Bronchial epithelial cell (primary cell): ENCODE data around the gene CHI3L1. TPM values are rescaled to one million over a fixed set of nuclear protein-coding genes. Genes with fewer than 3 reads are reported as not detected.

Experiments
- DNase-seq: peaks from one replicate; pipeline ENCODE4 v3.0.0-alpha.2; 2010; ENCODE audit warnings: low read depth
- FAIRE-seq: peaks from 2 replicates; lab custom pipeline; 2011; peaks lifted over from hg19 to GRCh38; lab: Jason Lieb, UNC
- H3K27me3 ChIP-seq: 2 replicates; pipeline ENCODE4 v1.5.1; 2011; ENCODE audit warnings: low read length; ENCODE audit not compliant: control insufficient read depth, insufficient read depth
- H3K36me3 ChIP-seq: 2 replicates; pipeline ENCODE4 v1.5.1; 2011; ENCODE audit warnings: low read length; ENCODE audit not compliant: control insufficient read depth, insufficient read depth
- H3K4me3 ChIP-seq: 2 replicates; pipeline ENCODE4 v1.5.1; 2011; ENCODE audit warnings: mild to moderate bottlenecking, low read depth, low read length, control low read depth
- total RNA-seq: library from RNA; depleted of rRNA; stranded (reverse); fragments of >200 nt; gene quantifications from 2 replicates; pipeline ENCODE4 v1.2.1, GENCODE V29; 2014
- TF ChIP-seq, protein P1 (sequence below): IDR thresholded peaks from 2 replicates; pipeline ENCODE4 v1.5.1; 2011; ENCODE audit warnings: mild to moderate bottlenecking, moderate library complexity, low read length, control low read depth, inconsistent platforms; ENCODE audit not compliant: insufficient read depth, severe bottlenecking

The CHI3L1 gene
- total RNA-seq, 1 donor from 2014 or later, result 0.79 TPM

DNA sequence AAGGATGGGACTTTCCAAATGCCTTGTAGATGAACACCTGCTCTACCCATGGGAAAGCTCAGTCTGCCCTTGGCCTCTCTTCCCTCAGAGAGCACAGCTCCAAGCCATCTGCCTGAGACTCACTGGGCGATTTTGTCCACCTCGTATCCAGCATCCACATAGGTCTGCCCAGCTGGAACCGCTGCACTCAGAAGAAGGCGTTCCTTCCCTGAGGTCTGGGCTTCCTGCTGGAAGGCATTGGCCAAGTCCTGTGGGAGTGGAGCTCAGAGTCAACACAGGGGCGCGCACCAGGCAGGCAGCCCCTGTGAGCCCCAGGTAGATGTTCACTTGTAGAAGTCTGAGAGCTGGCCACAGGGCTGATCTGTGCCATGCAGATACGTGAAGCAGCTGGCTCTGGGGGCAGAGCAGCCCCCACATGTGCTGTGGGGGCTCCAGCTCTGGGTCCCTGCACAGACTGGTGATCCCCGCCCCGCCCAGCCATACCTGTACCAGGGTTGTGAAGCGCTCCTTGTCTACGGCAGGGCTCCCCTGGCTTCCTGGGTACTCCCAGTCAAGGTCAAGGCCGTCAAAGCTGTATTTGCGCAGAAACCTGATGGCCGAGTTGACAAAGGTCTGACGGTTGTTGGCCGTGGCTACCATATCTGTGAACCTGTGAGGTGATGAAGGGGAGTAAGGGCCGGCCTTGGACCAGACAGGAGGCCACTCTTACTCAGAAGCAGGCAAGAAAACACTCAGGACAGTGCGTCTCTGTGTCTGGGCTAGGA is 36.7 kb upstream of the CHI3L1 start:
- no peak for DNase-seq
- TF ChIP-seq, protein P1, sequence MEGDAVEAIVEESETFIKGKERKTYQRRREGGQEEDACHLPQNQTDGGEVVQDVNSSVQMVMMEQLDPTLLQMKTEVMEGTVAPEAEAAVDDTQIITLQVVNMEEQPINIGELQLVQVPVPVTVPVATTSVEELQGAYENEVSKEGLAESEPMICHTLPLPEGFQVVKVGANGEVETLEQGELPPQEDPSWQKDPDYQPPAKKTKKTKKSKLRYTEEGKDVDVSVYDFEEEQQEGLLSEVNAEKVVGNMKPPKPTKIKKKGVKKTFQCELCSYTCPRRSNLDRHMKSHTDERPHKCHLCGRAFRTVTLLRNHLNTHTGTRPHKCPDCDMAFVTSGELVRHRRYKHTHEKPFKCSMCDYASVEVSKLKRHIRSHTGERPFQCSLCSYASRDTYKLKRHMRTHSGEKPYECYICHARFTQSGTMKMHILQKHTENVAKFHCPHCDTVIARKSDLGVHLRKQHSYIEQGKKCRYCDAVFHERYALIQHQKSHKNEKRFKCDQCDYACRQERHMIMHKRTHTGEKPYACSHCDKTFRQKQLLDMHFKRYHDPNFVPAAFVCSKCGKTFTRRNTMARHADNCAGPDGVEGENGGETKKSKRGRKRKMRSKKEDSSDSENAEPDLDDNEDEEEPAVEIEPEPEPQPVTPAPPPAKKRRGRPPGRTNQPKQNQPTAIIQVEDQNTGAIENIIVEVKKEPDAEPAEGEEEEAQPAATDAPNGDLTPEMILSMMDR, result no peak
- FAIRE-seq, result no peak
- Histone ChIP-seq H3K27me3 (peaks cover 5% of the 10 kb centered on the region), H3K36me3 (no peaks in the 10 kb centered on the region), H3K4me3 (no peak overlapping the region)

DNA sequence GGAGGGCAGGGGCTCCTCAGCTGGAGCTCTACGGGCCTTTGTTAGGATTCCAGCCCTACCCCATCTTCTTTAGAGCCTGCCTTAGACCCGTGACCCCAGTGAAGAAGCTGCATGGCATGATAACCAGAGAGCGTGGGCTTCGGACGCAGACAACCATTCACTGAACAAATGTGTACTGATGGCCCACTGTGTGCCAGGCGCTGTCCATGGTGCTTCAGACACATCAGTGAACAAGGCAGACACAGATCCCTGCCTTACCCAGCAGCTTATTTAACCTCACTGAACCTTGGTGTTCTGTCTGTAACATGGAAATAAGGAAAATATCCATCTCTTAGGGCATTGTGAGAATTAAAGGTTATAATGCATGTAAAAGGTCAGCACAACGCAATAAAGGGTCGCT is 33.4 kb upstream of the CHI3L1 start:
- H3K27me3 ChIP-seq, result peaks cover 5% of the 10 kb centered on the region
- TF ChIP-seq, protein P1, result no peak
- no peak overlapping the region for H3K4me3 ChIP-seq
- peak; percentile 32 for FAIRE-seq
- H3K36me3 ChIP-seq, result no peaks in the 10 kb centered on the region
- no peak for DNase-seq

DNA sequence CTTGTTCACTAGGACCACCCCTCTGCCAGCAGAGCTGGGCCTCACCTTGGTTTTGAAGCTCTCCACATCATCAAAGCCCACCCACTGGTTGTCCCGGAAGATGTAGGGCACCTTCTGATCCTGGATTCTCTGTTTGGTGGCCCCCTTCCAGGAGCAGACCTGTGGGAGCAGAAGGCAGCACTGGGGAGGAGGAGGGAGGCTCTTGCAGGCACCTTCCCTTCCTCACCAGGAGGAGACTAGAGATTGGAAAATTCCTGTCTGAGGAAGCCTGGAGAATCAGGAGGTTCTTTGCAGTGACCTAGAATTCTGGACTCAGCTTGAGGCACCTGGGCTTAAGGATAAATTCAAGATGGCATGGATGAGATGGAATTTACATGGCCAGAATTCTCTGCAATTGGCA is 32.7 kb upstream of the CHI3L1 start:
- DNase-seq, result no peak
- FAIRE-seq, result no peak
- TF ChIP-seq, protein P1, result no peak
- Histone ChIP-seq H3K36me3 (no peaks in the 10 kb centered on the region), H3K27me3 (peaks cover 4% of the 10 kb centered on the region), H3K4me3 (no peak overlapping the region)

DNA sequence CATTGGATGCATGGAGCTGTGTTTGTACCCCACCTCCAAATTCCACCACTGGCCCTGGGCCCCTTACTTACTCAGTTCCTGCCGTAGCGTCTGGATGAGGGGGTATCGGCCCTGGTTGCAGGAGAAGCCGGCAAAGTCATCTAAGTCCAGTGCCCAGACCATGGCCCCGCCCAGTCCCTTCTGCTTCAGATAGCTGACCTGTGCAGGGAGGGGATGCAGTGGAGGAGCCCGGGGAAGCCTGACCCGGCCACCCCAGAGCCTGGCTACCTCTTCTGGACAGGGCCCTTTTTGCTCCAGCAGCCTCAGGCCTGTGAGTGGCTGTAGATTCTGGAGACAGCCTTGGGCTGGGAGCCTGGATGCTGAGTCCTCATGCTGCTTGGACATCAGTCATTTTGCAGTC is 31.2 kb upstream of the CHI3L1 start:
- no peak for FAIRE-seq
- DNase-seq, result no peak
- H3K36me3 ChIP-seq, result no peaks in the 10 kb centered on the region
- TF ChIP-seq, protein P1, result no peak
- H3K4me3 ChIP-seq, result no peak overlapping the region
- H3K27me3 ChIP-seq, result peaks cover 5% of the 10 kb centered on the region

DNA sequence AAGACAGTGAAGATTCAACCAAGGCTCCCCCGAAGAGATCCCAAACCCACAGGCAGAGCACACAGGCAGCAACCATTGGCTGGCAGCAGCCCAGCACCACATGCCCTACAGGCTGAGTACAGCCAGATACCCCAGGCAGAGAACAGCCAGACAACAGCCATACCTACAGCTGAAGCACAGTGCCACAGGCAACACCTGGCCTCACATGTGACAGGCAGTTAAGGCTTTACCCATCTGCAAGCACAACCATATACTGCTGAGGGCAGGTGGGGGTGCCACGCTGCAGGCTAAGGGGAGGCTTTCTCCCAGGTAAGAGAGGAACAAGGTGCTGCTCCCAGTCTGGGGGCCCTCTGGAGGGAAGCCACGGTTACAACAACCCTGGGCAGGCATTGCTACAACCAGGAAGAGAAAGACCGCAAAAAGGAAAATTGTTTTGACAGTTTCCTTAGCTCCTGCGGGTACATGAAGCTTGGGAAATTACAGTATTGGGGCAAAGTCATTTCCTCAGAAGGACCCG is 30.7 kb upstream of the CHI3L1 start:
- Histone ChIP-seq H3K27me3 (peaks cover 5% of the 10 kb centered on the region), H3K36me3 (no peaks in the 10 kb centered on the region), H3K4me3 (no peak overlapping the region)
- FAIRE-seq (no peak), DNase-seq (peak; percentile 11)
- TF ChIP-seq, protein P1, result peak; percentile 32
